Panc1 (cell line): Measurements from ENCODE around the gene NKX2-1. TPM values are rescaled to one million over a fixed set of nuclear protein-coding genes. Genes with fewer than 3 reads are reported as not detected.

Experiments
- ATAC-seq: fragments of 200-7000 bp; cut with Tn5 transposase; 2 replicates; pipeline ENCODE4 v1.9.1; 2020; ENCODE audit warnings: mild to moderate bottlenecking, moderate library complexity
- BruUV-seq: library from RNA; stranded (reverse); fragments of 400-500 nt; replicated peaks from 2 replicates; lab custom pipeline; 2021; lab: Mats Ljungman, UMichigan
- CTCF ChIA-PET: fragments of 300-600 bp; sonication (Branson Sonifier 250); formaldehyde crosslinking; loops from one replicate; lab custom pipeline; 2022; ENCODE audit warnings: antibody characterized with exemption; lab: Charles Lee
- POLR2A ChIA-PET: fragments of 300-600 bp; sonication (Branson Sonifier 250); formaldehyde crosslinking; loops from one replicate; lab custom pipeline; 2022; ENCODE audit warnings: antibody characterized with exemption; lab: Charles Lee
- DNase-seq: peaks from one replicate; pipeline ENCODE4 v3.0.0-alpha.2; 2010; ENCODE audit warnings: low read depth, low spot score
- H3K27ac ChIP-seq: 2 replicates; pipeline ENCODE4 v1.5.1; 2011; ENCODE audit warnings: mild to moderate bottlenecking, low read length, inconsistent platforms
- H3K27me3 ChIP-seq: fragments of 200-500 bp; sonication (Bioruptor generic); 2 replicates; pipeline ENCODE4 v1.6.0; 2014; ENCODE audit warnings: low read length, inconsistent platforms; ENCODE audit not compliant: control insufficient read depth, insufficient read depth
- H3K36me3 ChIP-seq: fragments of 200-500 bp; sonication (Bioruptor generic); 2 replicates; pipeline ENCODE4 v1.5.1; 2014; ENCODE audit warnings: inconsistent platforms, mild to moderate bottlenecking, low read length, moderate library complexity; ENCODE audit not compliant: control insufficient read depth, insufficient read depth
- H3K4me1 ChIP-seq: 2 replicates; pipeline ENCODE4 v1.5.1; 2011; ENCODE audit warnings: inconsistent platforms, mild to moderate bottlenecking, low read length, moderate library complexity; ENCODE audit not compliant: control insufficient read depth, insufficient read depth
- H3K4me3 ChIP-seq, 2 experiments: 2 replicates each; pipeline ENCODE4 v1.5.1; 2011 to 2012; ENCODE audit warnings: low read depth in 2 of 2, low read length in 2 of 2, mild to moderate bottlenecking in 2 of 2, inconsistent platforms in 1 of 2, moderate library complexity in 1 of 2
- H3K9me3 ChIP-seq: fragments of 200-500 bp; sonication (Bioruptor generic); 2 replicates; pipeline ENCODE4 v1.5.1; 2014; ENCODE audit warnings: low read depth, mild to moderate bottlenecking, inconsistent platforms, low read length, moderate library complexity; ENCODE audit not compliant: control insufficient read depth, insufficient read depth
- CTCF ChIP-seq: fragments of 450-650 bp; IDR thresholded peaks from 2 replicates; pipeline ENCODE4 v1.5.1; 2017; ENCODE audit warnings: mild to moderate bottlenecking
- POLR2AphosphoS5 ChIP-seq: IDR thresholded peaks from 2 replicates; pipeline ENCODE4 v1.6.1; 2012; ENCODE audit warnings: mild to moderate bottlenecking, low read depth, low read length, moderate library complexity
- SIN3A ChIP-seq: IDR thresholded peaks from 2 replicates; pipeline ENCODE4 v1.6.1; 2012; ENCODE audit warnings: low read depth, mild to moderate bottlenecking, low read length, moderate library complexity, borderline replicate concordance; ENCODE audit not compliant: insufficient read depth
- TCF7L2 ChIP-seq: IDR thresholded peaks from 2 replicates; pipeline ENCODE4 v1.6.1; 2011; ENCODE audit warnings: mild to moderate bottlenecking, low read depth, low read length, inconsistent platforms
- in situ Hi-C: cut with HindIII; loops from 2 replicates; pipeline ENCODE4 v1.10.0; 2016; ENCODE audit warnings: low sequenced_read_pairs, low pct_unique_long_range_greater_than_20kb
- intact Hi-C: fragments of 100-400 bp; cut with micrococcal nuclease; formaldehyde crosslinking; loops from one replicate; pipeline ENCODE4 v1.10.0; 2022; ENCODE audit not compliant: unreplicated experiment
- total RNA-seq: library from RNA; stranded (reverse); gene quantifications from one replicate; pipeline ENCODE4 v1.2.1, GENCODE V29; 2021; ENCODE audit not compliant: unreplicated experiment
- TF ChIP-seq, protein P1 (sequence below), 2 experiments: IDR thresholded peaks; 2 replicates each; pipeline ENCODE4 v1.6.1; 2011 to 2012; ENCODE audit warnings: low read depth in 2 of 2, control low read depth in 1 of 2, low read length in 1 of 2, mild to moderate bottlenecking in 1 of 2, moderate library complexity in 1 of 2; ENCODE audit not compliant: insufficient read depth in 1 of 2

Gene NKX2-1
- total RNA-seq, 1 experiment from 2014 or later: 0.13 TPM

- no TSS peak for BruUV-seq
- POLR2A ChIA-PET: no interaction called here
- DNase-seq: no peak
- Histone ChIP-seq H3K36me3 (no peaks in the 10 kb centered on the region), H3K27me3 (no peaks in the 10 kb centered on the region; the same call in 1 of the 2 replicates), H3K4me3 (no peak overlapping the region), H3K4me1 (no peaks in the 10 kb centered on the region; the same call in 1 of the 2 replicates), H3K9me3 (no peaks in the 10 kb centered on the region), H3K27ac (no peak overlapping the region)
- ATAC-seq: no peak
- TF ChIP-seq, protein P1, sequence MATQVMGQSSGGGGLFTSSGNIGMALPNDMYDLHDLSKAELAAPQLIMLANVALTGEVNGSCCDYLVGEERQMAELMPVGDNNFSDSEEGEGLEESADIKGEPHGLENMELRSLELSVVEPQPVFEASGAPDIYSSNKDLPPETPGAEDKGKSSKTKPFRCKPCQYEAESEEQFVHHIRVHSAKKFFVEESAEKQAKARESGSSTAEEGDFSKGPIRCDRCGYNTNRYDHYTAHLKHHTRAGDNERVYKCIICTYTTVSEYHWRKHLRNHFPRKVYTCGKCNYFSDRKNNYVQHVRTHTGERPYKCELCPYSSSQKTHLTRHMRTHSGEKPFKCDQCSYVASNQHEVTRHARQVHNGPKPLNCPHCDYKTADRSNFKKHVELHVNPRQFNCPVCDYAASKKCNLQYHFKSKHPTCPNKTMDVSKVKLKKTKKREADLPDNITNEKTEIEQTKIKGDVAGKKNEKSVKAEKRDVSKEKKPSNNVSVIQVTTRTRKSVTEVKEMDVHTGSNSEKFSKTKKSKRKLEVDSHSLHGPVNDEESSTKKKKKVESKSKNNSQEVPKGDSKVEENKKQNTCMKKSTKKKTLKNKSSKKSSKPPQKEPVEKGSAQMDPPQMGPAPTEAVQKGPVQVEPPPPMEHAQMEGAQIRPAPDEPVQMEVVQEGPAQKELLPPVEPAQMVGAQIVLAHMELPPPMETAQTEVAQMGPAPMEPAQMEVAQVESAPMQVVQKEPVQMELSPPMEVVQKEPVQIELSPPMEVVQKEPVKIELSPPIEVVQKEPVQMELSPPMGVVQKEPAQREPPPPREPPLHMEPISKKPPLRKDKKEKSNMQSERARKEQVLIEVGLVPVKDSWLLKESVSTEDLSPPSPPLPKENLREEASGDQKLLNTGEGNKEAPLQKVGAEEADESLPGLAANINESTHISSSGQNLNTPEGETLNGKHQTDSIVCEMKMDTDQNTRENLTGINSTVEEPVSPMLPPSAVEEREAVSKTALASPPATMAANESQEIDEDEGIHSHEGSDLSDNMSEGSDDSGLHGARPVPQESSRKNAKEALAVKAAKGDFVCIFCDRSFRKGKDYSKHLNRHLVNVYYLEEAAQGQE (IDR thresholded peaks at IDR 0.05; ENCODE audit: insufficient read depth in 1 of 2, low read depth in 2 of 2, low read length in 1 of 2): no peak
- no peak for TF ChIP-seq TCF7L2
- no peak for TF ChIP-seq CTCF
- TF ChIP-seq SIN3A: no peak
- no peak for TF ChIP-seq POLR2AphosphoS5
- intact Hi-C loops: no loop called here
- CTCF ChIA-PET: no interaction called here
- in situ Hi-C loops: no loop called here
Measured at GRCh38 chr14:36517242-36518030, 2.6 kb downstream of the NKX2-1 start.

GRCh38 chr14:36516719-36517241, 3.3 kb downstream of the NKX2-1 start:
- H3K27ac ChIP-seq: no peak overlapping the region
- no TSS peak for BruUV-seq
- no peaks in the 10 kb centered on the region; the same call in 1 of the 2 replicates for H3K4me1 ChIP-seq
- CTCF ChIA-PET: no interaction called here
- in situ Hi-C loops: no loop called here
- H3K9me3 ChIP-seq: no peaks in the 10 kb centered on the region
- H3K27me3 ChIP-seq: peaks cover 1% of the 10 kb centered on the region
- H3K4me3 ChIP-seq: no peak overlapping the region
- no peak for TF ChIP-seq SIN3A
- no peak for TF ChIP-seq CTCF
- TF ChIP-seq POLR2AphosphoS5: no peak
- TF ChIP-seq TCF7L2: no peak
- TF ChIP-seq, protein P1 (IDR thresholded peaks at IDR 0.05; ENCODE audit: insufficient read depth in 1 of 2, low read depth in 2 of 2, low read length in 1 of 2): no peak
- DNase-seq: no peak
- no peaks in the 10 kb centered on the region for H3K36me3 ChIP-seq
- intact Hi-C loops: no loop called here
- POLR2A ChIA-PET: no interaction called here
- no peak for ATAC-seq
